ENCODE measurements around the gene OLFM4. TPM values are rescaled to one million over a fixed set of nuclear protein-coding genes. Genes with fewer than 3 reads are reported as not detected.

The OLFM4 gene
- total RNA-seq, 1 experiment from 2014 or later, result 0.12 TPM

DNA sequence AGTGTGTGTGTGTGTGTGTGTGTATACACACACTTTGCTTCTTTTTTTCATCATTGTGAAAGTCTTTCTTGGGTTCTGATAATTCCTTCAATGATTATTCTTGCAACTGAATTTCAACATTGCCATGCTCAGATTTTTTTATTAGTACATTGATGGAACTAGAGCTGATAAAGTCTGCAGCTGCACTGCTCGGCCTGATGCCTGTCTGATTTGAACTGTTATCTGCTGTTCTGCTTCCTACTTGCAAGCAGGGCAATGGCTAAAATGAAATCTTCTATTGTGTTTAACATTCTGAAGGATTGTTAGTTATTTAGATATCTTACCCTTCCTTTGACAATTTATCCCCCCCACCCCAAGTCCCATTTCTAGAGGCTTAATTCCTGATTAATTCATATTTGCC is 61.3 kb downstream of the OLFM4 start:
- Histone ChIP-seq H3K4me1 (ENCODE audit: control insufficient read depth in 1 of 2, insufficient read depth in 2 of 2, low read length in 2 of 2) (no peaks in the 10 kb centered on the region), H3K4me2 (ENCODE audit: low read length) (no peak overlapping the region), H2AFZ (ENCODE audit: low read depth, low read length, poor library complexity, severe bottlenecking) (no peak overlapping the region), H3K4me3 (replicated peaks in 1 of 2; ENCODE audit: low read depth in 1 of 2, low read length in 2 of 2) (no peak overlapping the region), H3K9me3 (ENCODE audit: control insufficient read depth in 1 of 2, insufficient read depth in 1 of 2, low read depth in 1 of 2, low read length in 2 of 2) (no peaks in the 10 kb centered on the region), H3K9me2 (ENCODE audit: insufficient read depth) (no peaks in the 10 kb centered on the region), H3K79me2 (ENCODE audit: insufficient read depth, low read length) (no peaks in the 10 kb centered on the region), H3K27ac (ENCODE audit: low read depth, low read length) (no peak overlapping the region), H3K36me3 (ENCODE audit: control insufficient read depth in 1 of 2, insufficient read depth in 2 of 2, low read length in 2 of 2) (no peaks in the 10 kb centered on the region), H4K20me1 (ENCODE audit: insufficient read depth) (no peaks in the 10 kb centered on the region), H3K27me3 (ENCODE audit: insufficient read depth, low read length) (no peaks in the 10 kb centered on the region), H3K9ac (ENCODE audit: low read length) (no peak overlapping the region)
- no peak for DNase-seq (ENCODE audit: low read depth, low spot score)
- no peak for TF ChIP-seq TCF7L2 (IDR thresholded peaks at IDR 0.05; ENCODE audit: borderline replicate concordance, extremely low read depth, insufficient read depth, insufficient read length)
- TF ChIP-seq ZNF274 (IDR thresholded peaks at IDR 0.05; ENCODE audit: low read depth, low read length), result no peak
- no peak for TF ChIP-seq EGR1 (IDR thresholded peaks at IDR 0.05; ENCODE audit: low read depth)
- TF ChIP-seq RAD21 (IDR thresholded peaks at IDR 0.05; ENCODE audit: low read depth), result no peak
- ATAC-seq, result no peak
- ChIA-PET CTCF (no interaction called here), POLR2A (no interaction called here), RAD21 (ENCODE audit: low non-redundant PET in 1 of 2, low total read pairs in 2 of 2, uncharacterized antibody in 2 of 2, unreplicated experiment in 2 of 2) (no interaction called here)
- no TSS peak for BruUV-seq (replicated peaks)
- intact Hi-C loops (cut with micrococcal nuclease), result no loop called here

DNA sequence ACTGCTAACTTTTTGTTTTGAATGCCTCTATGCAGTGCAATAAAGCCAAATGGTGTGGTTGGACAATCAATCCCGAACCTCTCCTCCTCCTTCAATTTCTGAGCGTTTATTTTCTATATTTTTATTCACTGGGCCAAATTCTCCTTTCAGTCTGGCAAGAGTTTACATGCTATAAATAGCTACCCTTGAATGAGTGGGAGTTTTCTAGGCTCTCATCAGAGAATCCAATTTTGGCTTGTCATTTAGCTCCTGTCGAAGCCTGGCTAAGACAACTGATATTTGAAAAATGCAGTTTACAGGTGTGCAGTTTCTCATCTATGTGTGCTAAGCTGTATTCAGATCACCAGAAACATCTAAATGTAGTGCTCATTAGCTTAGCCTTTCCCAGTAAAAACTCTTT is 61.8 kb downstream of the OLFM4 start:
- ATAC-seq (no peak), DNase-seq (ENCODE audit: low read depth, low spot score) (no peak)
- Histone ChIP-seq H4K20me1 (ENCODE audit: insufficient read depth) (no peaks in the 10 kb centered on the region), H3K36me3 (ENCODE audit: control insufficient read depth in 1 of 2, insufficient read depth in 2 of 2, low read length in 2 of 2) (no peaks in the 10 kb centered on the region), H3K27ac (ENCODE audit: low read depth, low read length) (no peak overlapping the region), H3K4me2 (ENCODE audit: low read length) (no peak overlapping the region), H3K27me3 (ENCODE audit: insufficient read depth, low read length) (no peaks in the 10 kb centered on the region), H3K9ac (ENCODE audit: low read length) (no peak overlapping the region), H3K9me2 (ENCODE audit: insufficient read depth) (no peaks in the 10 kb centered on the region), H3K4me3 (replicated peaks in 1 of 2; ENCODE audit: low read depth in 1 of 2, low read length in 2 of 2) (no peak overlapping the region), H3K9me3 (ENCODE audit: control insufficient read depth in 1 of 2, insufficient read depth in 1 of 2, low read depth in 1 of 2, low read length in 2 of 2) (no peaks in the 10 kb centered on the region), H2AFZ (ENCODE audit: low read depth, low read length, poor library complexity, severe bottlenecking) (no peak overlapping the region), H3K79me2 (ENCODE audit: insufficient read depth, low read length) (no peaks in the 10 kb centered on the region), H3K4me1 (ENCODE audit: control insufficient read depth in 1 of 2, insufficient read depth in 2 of 2, low read length in 2 of 2) (no peaks in the 10 kb centered on the region)
- intact Hi-C loops (cut with micrococcal nuclease), result no loop called here
- RAD21 ChIA-PET (ENCODE audit: low non-redundant PET in 1 of 2, low total read pairs in 2 of 2, uncharacterized antibody in 2 of 2, unreplicated experiment in 2 of 2), result no interaction called here
- BruUV-seq (replicated peaks), result no TSS peak
- POLR2A ChIA-PET, result no interaction called here
- TF ChIP-seq SP1 (IDR thresholded peaks at IDR 0.05; ENCODE audit: low read depth) (no peak), JUND (IDR thresholded peaks at IDR 0.05) (no peak), YY1 (IDR thresholded peaks at IDR 0.05; ENCODE audit: extremely low read depth, insufficient replicate concordance, low read depth, low read length) (no peak), ZFX (IDR thresholded peaks at IDR 0.05) (no peak), EZH2phosphoT487 (IDR thresholded peaks at IDR 0.05; ENCODE audit: borderline replicate concordance) (no peak), SIN3A (IDR thresholded peaks at IDR 0.05; ENCODE audit: low read depth) (no peak), POLR2A (IDR thresholded peaks at IDR 0.05; ENCODE audit: borderline replicate concordance, extremely low read depth, insufficient read depth, insufficient read length) (no peak)
- TF ChIP-seq, protein P1, sequence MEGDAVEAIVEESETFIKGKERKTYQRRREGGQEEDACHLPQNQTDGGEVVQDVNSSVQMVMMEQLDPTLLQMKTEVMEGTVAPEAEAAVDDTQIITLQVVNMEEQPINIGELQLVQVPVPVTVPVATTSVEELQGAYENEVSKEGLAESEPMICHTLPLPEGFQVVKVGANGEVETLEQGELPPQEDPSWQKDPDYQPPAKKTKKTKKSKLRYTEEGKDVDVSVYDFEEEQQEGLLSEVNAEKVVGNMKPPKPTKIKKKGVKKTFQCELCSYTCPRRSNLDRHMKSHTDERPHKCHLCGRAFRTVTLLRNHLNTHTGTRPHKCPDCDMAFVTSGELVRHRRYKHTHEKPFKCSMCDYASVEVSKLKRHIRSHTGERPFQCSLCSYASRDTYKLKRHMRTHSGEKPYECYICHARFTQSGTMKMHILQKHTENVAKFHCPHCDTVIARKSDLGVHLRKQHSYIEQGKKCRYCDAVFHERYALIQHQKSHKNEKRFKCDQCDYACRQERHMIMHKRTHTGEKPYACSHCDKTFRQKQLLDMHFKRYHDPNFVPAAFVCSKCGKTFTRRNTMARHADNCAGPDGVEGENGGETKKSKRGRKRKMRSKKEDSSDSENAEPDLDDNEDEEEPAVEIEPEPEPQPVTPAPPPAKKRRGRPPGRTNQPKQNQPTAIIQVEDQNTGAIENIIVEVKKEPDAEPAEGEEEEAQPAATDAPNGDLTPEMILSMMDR (IDR thresholded peaks at IDR 0.05 in 2 of 3, conservative IDR thresholded peaks at IDR 0.05 in 1 of 3; ENCODE audit: borderline replicate concordance in 1 of 3, insufficient read depth in 1 of 3, low read depth in 2 of 3, low read length in 2 of 3), result no peak
- TF ChIP-seq, protein P2, sequence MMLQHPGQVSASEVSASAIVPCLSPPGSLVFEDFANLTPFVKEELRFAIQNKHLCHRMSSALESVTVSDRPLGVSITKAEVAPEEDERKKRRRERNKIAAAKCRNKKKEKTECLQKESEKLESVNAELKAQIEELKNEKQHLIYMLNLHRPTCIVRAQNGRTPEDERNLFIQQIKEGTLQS (IDR thresholded peaks at IDR 0.05), result no peak
- CTCF ChIA-PET, result no interaction called here

Data from HCT116 (cell line).